Activated T-helper 9 cell treated with anti-CD3 and anti-CD28 coated beads, Interleukin-2, amount 50 U/mL, for 16 hours (primary cell): ENCODE results near the gene NOS1AP.

Experiments used
- DNase-seq: peaks from one replicate; pipeline ENCODE4 v3.0.0-alpha.2; 2020; ENCODE audit warnings: low read depth

The NOS1AP gene

DNA sequence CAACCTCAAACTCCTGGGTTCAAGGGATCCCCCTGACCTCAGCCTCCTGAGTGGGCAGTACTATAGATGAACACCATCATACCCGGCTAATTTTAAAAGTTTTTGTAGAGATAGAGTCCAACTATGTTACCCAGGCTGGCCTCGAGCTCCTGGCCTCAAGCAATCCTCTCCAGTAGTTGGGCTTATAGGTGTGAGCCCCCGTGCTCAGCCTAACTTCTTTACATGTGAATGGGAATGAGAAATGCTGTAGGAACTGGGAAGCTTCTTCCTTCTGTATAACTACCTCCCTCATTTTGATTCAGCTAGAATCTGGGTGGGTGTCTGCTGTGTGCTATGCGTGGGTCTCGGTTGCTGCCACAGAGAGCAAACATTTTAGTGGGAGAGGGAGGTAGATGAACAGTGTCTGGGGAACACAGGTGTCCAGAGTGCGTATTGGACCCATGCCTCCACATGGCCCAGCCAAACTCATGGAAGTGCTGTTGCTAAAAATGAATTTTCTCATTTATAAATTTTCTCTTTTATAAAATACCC is 150.6 kb downstream of the NOS1AP start:
- DNase-seq, result no peak

DNA sequence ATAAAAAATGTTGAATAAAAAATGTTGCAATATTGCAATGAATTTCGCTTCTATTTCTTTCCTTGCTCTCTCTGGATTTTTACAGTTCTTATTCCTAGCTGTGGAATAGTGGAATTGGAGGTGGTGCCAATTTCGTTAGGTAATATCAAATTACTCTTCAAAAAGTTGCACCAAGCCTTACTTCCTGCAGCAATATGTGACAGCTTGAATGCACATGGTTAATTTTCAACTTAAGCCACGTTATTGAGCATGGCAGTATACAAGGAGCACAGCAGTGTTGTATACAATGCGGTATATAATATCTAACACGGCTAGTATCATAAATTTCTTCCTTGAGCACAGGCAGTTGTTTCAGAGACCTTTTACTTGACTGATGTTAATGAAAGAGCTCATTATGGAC is 152.5 kb downstream of the NOS1AP start:
- no peak for DNase-seq

DNA sequence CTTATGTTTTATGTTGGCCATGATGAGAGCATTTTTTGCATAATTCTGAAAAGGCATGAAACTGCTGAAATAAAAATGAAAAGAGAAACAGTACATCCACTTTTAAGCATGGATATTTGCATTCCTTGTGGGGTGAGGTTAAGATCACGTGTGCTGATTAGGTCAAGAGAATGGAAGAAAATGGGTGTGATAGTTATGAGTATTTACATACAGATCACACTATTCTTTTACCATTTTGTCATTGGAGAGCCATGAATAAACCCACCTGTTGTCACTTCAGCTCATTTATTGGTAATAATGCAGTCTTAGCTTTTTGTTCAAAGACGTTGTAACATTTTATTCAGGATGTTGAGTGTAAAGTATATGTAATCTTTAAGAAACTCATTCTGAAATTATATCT is 153.2 kb downstream of the NOS1AP start:
- DNase-seq, result no peak

GRCh38 chr1:162223488-162223887 is 154.0 kb downstream of the NOS1AP start:
- no peak for DNase-seq

GRCh38 chr1:162224267-162224666 is 154.8 kb downstream of the NOS1AP start:
- no peak for DNase-seq

DNA sequence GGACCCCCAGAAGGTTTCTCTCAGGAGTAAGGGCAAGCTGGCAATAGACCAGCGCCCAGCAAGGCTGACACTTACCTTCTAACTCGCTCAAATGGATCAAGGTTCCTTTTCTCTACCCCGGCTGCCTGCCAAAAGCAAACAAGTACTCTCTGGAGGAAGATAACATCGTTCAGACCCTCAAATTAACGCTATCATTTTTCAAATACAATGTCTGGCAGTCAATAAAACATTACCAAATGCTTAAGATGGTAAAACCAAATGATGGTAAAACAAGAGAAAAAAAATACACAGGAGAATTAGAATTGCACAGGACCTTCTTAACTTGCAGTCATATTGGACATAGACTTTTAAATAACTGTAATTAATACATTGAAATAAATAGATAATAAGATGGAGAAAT is 159.1 kb downstream of the NOS1AP start:
- no peak for DNase-seq

DNA sequence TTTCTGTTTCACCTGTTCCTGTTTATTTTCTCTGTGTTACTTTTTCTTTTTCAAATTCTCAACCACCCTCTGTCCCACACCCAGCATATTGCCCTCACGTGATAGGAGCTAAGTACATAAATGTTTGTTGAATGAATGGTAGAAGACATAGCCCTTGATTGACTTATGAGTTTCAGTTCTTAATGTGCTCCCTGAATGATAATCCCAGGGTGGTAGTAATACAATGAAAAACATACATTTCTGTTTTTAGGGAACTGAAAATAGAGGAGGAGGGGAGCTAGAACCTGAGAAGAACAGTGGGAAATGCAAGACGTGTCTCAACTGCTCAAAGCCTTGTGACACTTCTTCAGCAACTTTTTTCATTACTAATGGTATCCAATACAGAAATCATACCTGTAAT is 160.1 kb downstream of the NOS1AP start:
- DNase-seq, result no peak

DNA sequence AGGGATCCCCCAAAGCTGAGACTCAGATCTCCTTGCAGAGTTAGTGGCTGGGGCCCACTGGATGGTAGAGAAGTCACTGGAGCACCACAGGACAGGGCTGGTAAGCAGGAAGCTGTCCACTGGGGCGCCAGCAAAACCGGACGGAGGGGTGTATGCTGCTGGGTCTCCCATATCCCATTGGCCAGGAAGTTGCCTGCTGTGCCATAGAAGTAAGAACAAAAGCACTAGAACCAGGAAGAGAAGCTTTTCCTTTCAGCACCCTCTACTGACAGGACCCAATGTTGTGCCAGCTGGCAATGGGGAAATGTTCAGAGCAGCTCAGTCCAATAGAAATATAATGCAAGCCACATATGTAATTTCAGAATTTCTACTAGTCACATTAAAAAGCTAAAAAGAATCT is 160.6 kb downstream of the NOS1AP start:
- DNase-seq, result no peak

DNA sequence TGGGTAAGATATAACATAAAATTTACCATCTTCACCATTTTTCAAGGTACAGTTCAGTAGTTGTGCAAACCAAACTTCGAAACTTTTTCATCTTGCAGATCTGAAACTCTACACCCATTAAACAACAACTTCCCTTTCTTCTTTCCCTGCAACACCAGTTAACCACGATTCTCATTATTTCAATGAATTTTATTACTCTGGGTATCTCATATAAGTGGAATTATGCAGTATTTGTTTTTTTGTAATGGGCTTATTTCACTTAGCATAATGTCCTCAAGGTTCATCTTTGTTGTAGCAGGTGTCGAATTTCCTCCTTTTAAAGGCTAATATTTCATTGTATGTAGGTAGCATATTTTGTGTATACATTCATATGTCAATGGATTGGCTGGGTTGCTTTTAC is 161.0 kb downstream of the NOS1AP start:
- no peak for DNase-seq

DNA sequence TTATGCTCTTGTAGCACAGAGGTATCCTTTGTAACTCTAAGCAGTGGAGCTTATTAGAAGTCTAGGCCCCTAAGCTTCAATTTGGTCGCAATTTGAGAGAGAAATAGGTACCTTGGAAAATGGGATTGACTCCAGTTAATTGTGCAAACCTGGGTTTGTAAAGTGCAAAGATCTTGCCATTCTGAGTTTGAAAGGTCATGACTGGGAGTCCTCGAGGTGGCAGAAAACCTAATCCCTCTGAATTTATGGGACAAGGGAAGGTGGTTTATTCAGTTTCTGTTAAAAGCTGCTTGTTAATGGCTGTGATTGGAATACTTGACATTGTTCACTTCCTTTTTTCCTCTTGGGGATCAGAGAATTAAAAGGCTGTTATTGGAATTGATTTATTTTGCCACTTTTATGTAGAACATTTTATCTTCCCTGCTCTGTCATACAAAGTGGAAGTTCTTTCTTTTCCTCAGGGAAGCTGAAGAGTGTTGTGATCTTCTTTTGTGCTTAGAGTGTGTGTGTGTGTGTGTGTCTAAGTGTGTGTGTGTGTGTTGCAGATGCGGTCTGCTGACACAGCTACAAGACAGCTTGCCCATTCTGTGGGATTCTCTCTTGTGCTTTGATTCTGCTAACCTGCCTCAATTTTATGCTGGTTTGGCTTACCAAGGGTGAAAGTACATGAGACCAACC is 162.7 kb downstream of the NOS1AP start:
- DNase-seq, result no peak

DNA sequence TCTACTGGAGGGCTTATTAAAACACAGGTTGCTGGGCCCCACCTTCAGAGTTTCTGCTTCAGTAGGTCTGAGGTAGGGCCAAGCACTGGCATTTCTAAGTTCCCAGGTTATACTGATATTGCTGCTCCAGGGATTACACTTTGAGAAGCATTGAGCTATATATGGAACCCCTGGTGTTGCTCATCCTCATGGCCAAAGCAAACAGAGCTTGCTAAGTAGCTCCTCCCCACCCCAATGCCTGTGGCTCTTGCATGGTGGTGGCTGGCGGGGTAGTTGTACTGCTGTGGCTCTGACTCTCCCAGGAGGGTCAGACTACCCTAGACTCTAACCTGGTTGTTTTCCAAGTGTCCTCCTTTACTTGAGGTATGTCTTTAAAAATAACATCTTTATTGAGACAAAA is 163.6 kb downstream of the NOS1AP start:
- DNase-seq, result no peak

- DNase-seq, result no peak
Measured at GRCh38 chr1:162233937-162234336, 164.4 kb downstream of the NOS1AP start.

- DNase-seq, result no peak
Measured at GRCh38 chr1:162234571-162234970, 165.1 kb downstream of the NOS1AP start.

DNA sequence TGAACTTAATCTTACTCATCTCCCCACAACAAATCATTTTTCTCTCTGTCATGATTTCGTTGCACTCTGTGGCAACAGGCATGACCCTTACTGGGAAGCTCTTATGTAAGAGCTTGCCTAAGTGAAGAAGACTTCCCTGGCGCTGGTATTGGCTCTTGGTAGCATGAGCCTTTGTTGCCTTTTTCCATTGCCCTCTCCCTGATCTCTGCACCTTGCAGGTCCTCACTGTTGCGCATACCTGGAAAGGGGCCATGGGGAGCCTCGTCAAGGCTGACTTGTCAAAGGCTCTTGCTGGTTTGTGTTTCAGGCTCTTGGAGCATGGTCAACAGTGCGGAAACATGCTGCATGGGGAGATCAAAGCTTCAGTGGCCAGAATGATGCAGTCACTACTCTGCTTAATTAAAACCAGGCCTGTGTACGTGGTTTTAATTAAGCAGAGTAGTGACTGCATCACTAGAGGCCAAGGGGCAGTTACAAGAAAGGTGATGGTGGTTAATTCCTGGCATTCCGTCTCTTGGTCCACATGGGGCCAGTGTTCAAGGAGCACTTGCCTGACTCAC is 165.8 kb downstream of the NOS1AP start:
- DNase-seq, result no peak

- no peak for DNase-seq
Measured at GRCh38 chr1:162236201-162236600, 166.7 kb downstream of the NOS1AP start.

- DNase-seq, result no peak
Measured at GRCh38 chr1:162236618-162237017, 167.1 kb downstream of the NOS1AP start.

DNA sequence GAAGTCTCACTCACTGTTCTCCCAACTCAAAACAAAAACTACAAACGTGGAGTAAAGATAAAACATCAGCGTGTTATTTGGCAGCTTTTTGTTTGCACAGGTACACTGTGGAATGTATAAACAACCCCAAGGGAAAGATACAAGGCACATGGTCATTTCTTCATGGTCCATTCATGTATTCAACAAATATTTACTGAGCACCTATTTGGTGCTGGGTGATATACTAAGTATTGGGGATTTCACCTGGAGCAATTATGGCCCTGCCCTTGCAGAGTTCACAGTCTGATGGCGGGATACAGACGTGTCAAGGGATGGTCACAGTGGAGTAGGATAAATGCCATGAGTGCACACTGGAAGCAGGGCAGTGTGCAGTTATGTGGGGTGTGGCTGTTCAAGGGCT is 171.1 kb downstream of the NOS1AP start:
- DNase-seq, result no peak

DNA sequence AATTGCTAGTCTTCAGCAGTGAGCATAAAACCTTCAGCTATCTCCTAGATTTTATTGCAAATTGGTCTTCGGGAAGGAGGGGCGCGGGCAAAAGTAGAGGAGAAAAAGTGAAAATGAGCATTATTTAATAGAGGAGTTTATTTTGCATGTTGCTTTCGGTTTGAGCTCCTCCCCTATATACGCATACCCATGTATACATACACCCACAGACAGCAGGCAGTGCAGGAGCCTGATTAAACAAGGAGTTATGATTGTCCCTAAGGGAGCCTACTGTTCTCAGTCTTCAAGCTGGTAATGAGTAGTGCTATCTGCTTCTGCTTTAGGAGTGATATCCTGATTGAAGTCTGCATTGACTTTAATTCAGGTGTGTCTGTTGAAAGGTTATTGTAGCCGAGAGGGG is 173.3 kb downstream of the NOS1AP start:
- no peak for DNase-seq

DNA sequence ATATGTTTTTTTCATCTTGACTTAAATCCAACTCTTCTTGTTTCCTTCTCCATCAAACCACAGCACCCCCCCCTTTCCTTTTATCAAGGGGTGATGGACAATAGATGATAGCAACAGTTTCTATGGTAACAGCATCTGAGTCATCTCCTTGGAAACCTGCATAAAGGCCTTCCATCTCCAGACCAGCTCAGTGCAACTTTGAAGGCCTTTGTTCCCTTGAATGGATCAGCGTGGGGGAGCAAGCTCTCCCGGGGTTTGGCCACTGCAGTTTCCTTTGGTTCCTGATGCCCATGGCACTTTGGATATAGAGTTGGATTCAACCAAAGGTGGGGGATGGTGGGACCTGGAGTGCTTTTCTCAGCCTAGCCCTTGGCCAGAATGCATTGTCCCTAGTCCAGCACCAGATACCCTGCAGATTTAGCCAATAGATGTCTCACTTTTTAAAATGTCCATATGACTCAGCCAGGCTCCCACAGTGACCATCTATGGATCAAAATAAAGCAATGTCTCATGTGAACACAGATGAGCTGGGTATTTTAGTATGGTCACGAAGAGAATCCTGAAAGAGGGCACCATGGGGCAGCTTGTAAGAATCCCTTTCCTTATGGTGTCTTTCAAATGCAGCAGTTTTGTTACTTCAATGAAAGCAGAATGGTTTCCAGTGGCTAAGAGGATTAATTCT is 179.5 kb downstream of the NOS1AP start:
- DNase-seq, result no peak

GRCh38 chr1:162250004-162250730 is 180.7 kb downstream of the NOS1AP start:
- DNase-seq, result no peak

- no peak for DNase-seq
Measured at GRCh38 chr1:162251102-162251501, 181.6 kb downstream of the NOS1AP start.

- no peak for DNase-seq
Measured at GRCh38 chr1:162252214-162252613, 182.7 kb downstream of the NOS1AP start.

- no peak for DNase-seq
Measured at GRCh38 chr1:162253790-162254189, 184.3 kb downstream of the NOS1AP start.
